GM12878 (cell line): ENCODE data around the gene SYNGR2. TPM values are rescaled to one million over a fixed set of nuclear protein-coding genes. Genes with fewer than 3 reads are reported as not detected.

Source experiments
- BHLHE40 ChIP-seq, 2 experiments: fragments of 450-650 bp in 1 of 2; IDR thresholded peaks; 2 replicates each; pipeline ENCODE4 v1.6.1; 2011 to 2017; ENCODE audit warnings: low read depth in 2 of 2, borderline replicate concordance in 1 of 2, improper control_type of control experiment in 1 of 2, low read length in 1 of 2, mild to moderate bottlenecking in 1 of 2
- ESRRA ChIP-seq: IDR thresholded peaks from 2 replicates; pipeline ENCODE4 v1.6.1; 2012; ENCODE audit warnings: mild to moderate bottlenecking, low read length, improper control_type of control experiment
- HDAC6 ChIP-seq: fragments of 200-600 bp; sonication (generic); IDR thresholded peaks from one replicate; pipeline ENCODE4 v1.8.0; 2017; ENCODE audit warnings: antibody characterized with exemption; ENCODE audit not compliant: unreplicated experiment
- KAT2A ChIP-seq: conservative IDR thresholded peaks from 2 replicates; pipeline ENCODE4 v1.6.1; 2011; ENCODE audit warnings: low read depth, low read length; ENCODE audit not compliant: control insufficient read depth
- LARP7 ChIP-seq: fragments of 450-650 bp; IDR thresholded peaks from 2 replicates; pipeline ENCODE4 v1.6.1; 2017; ENCODE audit warnings: mild to moderate bottlenecking
- NFIC ChIP-seq: IDR thresholded peaks from 2 replicates; pipeline ENCODE4 v1.6.1; 2012; ENCODE audit warnings: low read depth, mild to moderate bottlenecking, inconsistent platforms, low read length, moderate library complexity
- NR2C2 ChIP-seq: IDR thresholded peaks from 2 replicates; pipeline ENCODE4 v1.6.1; 2011; ENCODE audit warnings: borderline replicate concordance, low read depth; ENCODE audit not compliant: control insufficient read depth, insufficient read length
- PAX5 ChIP-seq: IDR thresholded peaks from 2 replicates; pipeline ENCODE4 v1.6.1; 2011; ENCODE audit warnings: low read depth, low read length, borderline replicate concordance
- TCF7 ChIP-seq: IDR thresholded peaks from 2 replicates; pipeline ENCODE4 v1.6.1; 2014; ENCODE audit warnings: antibody characterized with exemption, borderline replicate concordance
- YY1 ChIP-seq: IDR thresholded peaks from 2 replicates; pipeline ENCODE4 v1.6.1; 2011; ENCODE audit warnings: low read depth, mild to moderate bottlenecking, low read length
- ZNF274 ChIP-seq: IDR thresholded peaks from one replicate; pipeline ENCODE4 v1.8.0; 2011; ENCODE audit not compliant: insufficient read length, insufficient read depth
- polyA plus RNA-seq, 11 experiments: library from polyadenylated mRNA; depleted of rRNA in 4 of 11; unstranded in 6 of 11; stranded (reverse) in 5 of 11; fragments of >200 nt; fragmentation: Nextera tagmentation in 4 of 11; fragmentation: Illumina TruSeq in 1 of 11; extraction: Ambion mirVana in 4 of 11; extraction: Trizol in 1 of 11; gene quantifications; 1 replicate in 1 of 11; 2 replicates in 10 of 11; pipeline versions ENCODE4 v1.2.1 to v1.2.3, GENCODE V29; 2011 to 2016; ENCODE audit warnings: inconsistent platforms in 2 of 11, missing spikeins in 2 of 11, low read depth in 1 of 11
- total RNA-seq, 4 experiments: library from RNA; depleted of rRNA in 3 of 4; stranded (reverse); fragments of >200 nt in 3 of 4; fragmentation: Illumina TruSeq in 1 of 4; extraction: Trizol in 1 of 4; gene quantifications; 2 replicates each; pipeline versions ENCODE4 v1.2.1 to v1.2.3, GENCODE V29; 2013 to 2021
- TF ChIP-seq, protein P1 (sequence below): IDR thresholded peaks from 2 replicates; pipeline ENCODE4 v1.6.1; 2012; ENCODE audit warnings: improper control_type of control experiment, low read depth, low read length; ENCODE audit not compliant: insufficient replicate concordance
- TF ChIP-seq, protein P2 (sequence below): fragments of 450-650 bp; conservative IDR thresholded peaks from 2 replicates; pipeline ENCODE4 v1.6.1; 2017; ENCODE audit warnings: mild to moderate bottlenecking, moderate library complexity
- TF ChIP-seq, protein P3 (sequence below): fragments of 450-650 bp; formaldehyde crosslinking; IDR thresholded peaks from 2 replicates; pipeline ENCODE4 v1.4.0; 2022; ENCODE audit warnings: mild to moderate bottlenecking, moderate library complexity
- TF ChIP-seq, protein P4 (sequence below): fragments of 450-650 bp; formaldehyde crosslinking; IDR thresholded peaks from 2 replicates; pipeline ENCODE4 v1.4.0; 2020; ENCODE audit warnings: mild to moderate bottlenecking, moderate library complexity

SYNGR2 gene
- total and polyA plus RNA-seq, 10 of the 15 experiments (the other 5 are each of a cell fraction or from before 2014, with no cell fraction given), result 4.4 to 529 (median 261) TPM

DNA sequence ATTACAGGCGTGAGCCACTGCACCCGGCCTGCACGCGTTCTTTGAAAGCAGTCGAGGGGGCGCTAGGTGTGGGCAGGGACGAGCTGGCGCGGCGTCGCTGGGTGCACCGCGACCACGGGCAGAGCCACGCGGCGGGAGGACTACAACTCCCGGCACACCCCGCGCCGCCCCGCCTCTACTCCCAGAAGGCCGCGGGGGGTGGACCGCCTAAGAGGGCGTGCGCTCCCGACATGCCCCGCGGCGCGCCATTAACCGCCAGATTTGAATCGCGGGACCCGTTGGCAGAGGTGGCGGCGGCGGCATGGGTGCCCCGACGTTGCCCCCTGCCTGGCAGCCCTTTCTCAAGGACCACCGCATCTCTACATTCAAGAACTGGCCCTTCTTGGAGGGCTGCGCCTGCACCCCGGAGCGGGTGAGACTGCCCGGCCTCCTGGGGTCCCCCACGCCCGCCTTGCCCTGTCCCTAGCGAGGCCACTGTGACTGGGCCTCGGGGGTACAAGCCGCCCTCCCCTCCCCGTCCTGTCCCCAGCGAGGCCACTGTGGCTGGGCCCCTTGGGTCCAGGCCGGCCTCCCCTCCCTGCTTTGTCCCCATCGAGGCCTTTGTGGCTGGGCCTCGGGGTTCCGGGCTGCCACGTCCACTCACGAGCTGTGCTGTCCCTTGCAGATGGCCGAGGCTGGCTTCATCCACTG, 45.8 kb downstream of the SYNGR2 start, which contains the start of gene BIRC5 (continued):
- TF ChIP-seq, protein P1, sequence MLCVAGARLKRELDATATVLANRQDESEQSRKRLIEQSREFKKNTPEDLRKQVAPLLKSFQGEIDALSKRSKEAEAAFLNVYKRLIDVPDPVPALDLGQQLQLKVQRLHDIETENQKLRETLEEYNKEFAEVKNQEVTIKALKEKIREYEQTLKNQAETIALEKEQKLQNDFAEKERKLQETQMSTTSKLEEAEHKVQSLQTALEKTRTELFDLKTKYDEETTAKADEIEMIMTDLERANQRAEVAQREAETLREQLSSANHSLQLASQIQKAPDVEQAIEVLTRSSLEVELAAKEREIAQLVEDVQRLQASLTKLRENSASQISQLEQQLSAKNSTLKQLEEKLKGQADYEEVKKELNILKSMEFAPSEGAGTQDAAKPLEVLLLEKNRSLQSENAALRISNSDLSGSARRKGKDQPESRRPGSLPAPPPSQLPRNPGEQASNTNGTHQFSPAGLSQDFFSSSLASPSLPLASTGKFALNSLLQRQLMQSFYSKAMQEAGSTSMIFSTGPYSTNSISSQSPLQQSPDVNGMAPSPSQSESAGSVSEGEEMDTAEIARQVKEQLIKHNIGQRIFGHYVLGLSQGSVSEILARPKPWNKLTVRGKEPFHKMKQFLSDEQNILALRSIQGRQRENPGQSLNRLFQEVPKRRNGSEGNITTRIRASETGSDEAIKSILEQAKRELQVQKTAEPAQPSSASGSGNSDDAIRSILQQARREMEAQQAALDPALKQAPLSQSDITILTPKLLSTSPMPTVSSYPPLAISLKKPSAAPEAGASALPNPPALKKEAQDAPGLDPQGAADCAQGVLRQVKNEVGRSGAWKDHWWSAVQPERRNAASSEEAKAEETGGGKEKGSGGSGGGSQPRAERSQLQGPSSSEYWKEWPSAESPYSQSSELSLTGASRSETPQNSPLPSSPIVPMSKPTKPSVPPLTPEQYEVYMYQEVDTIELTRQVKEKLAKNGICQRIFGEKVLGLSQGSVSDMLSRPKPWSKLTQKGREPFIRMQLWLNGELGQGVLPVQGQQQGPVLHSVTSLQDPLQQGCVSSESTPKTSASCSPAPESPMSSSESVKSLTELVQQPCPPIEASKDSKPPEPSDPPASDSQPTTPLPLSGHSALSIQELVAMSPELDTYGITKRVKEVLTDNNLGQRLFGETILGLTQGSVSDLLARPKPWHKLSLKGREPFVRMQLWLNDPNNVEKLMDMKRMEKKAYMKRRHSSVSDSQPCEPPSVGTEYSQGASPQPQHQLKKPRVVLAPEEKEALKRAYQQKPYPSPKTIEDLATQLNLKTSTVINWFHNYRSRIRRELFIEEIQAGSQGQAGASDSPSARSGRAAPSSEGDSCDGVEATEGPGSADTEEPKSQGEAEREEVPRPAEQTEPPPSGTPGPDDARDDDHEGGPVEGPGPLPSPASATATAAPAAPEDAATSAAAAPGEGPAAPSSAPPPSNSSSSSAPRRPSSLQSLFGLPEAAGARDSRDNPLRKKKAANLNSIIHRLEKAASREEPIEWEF, result no peak
- no peak for TF ChIP-seq HDAC6
- TF ChIP-seq, protein P2, sequence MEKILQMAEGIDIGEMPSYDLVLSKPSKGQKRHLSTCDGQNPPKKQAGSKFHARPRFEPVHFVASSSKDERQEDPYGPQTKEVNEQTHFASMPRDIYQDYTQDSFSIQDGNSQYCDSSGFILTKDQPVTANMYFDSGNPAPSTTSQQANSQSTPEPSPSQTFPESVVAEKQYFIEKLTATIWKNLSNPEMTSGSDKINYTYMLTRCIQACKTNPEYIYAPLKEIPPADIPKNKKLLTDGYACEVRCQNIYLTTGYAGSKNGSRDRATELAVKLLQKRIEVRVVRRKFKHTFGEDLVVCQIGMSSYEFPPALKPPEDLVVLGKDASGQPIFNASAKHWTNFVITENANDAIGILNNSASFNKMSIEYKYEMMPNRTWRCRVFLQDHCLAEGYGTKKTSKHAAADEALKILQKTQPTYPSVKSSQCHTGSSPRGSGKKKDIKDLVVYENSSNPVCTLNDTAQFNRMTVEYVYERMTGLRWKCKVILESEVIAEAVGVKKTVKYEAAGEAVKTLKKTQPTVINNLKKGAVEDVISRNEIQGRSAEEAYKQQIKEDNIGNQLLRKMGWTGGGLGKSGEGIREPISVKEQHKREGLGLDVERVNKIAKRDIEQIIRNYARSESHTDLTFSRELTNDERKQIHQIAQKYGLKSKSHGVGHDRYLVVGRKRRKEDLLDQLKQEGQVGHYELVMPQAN, result peak; percentile 100
- no peak for TF ChIP-seq ZNF274
- TF ChIP-seq NFIC, result no peak
- TF ChIP-seq, protein P3, sequence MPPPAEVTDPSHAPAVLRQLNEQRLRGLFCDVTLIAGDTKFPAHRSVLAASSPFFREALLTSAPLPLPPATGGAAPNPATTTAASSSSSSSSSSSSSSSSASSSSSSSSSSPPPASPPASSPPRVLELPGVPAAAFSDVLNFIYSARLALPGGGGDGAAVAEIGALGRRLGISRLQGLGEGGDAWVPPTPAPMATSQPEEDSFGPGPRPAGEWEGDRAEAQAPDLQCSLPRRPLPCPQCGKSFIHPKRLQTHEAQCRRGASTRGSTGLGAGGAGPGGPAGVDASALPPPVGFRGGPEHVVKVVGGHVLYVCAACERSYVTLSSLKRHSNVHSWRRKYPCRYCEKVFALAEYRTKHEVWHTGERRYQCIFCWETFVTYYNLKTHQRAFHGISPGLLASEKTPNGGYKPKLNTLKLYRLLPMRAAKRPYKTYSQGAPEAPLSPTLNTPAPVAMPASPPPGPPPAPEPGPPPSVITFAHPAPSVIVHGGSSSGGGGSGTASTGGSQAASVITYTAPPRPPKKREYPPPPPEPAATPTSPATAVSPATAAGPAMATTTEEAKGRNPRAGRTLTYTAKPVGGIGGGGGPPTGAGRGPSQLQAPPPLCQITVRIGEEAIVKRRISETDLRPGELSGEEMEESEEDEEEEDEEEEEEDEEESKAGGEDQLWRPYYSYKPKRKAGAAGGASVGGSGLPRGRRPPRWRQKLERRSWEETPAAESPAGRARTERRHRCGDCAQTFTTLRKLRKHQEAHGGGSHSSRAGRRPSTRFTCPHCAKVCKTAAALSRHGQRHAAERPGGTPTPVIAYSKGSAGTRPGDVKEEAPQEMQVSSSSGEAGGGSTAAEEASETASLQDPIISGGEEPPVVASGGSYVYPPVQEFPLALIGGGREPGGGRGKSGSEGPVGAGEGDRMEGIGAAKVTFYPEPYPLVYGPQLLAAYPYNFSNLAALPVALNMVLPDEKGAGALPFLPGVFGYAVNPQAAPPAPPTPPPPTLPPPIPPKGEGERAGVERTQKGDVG (CRISPR knock-in tag), result no peak
- TF ChIP-seq KAT2A, result no peak
- TF ChIP-seq NR2C2, result no peak
- TF ChIP-seq YY1, result peak; percentile 94
- TF ChIP-seq TCF7, result no peak
- peak; percentile 38 to 81; a peak in 3 of 4 replicates for TF ChIP-seq BHLHE40 (IDR thresholded peaks at IDR 0.05; ENCODE audit: borderline replicate concordance in 1 of 2, low read depth in 2 of 2, low read length in 1 of 2)
- TF ChIP-seq PAX5, result no peak
- TF ChIP-seq, protein P4, sequence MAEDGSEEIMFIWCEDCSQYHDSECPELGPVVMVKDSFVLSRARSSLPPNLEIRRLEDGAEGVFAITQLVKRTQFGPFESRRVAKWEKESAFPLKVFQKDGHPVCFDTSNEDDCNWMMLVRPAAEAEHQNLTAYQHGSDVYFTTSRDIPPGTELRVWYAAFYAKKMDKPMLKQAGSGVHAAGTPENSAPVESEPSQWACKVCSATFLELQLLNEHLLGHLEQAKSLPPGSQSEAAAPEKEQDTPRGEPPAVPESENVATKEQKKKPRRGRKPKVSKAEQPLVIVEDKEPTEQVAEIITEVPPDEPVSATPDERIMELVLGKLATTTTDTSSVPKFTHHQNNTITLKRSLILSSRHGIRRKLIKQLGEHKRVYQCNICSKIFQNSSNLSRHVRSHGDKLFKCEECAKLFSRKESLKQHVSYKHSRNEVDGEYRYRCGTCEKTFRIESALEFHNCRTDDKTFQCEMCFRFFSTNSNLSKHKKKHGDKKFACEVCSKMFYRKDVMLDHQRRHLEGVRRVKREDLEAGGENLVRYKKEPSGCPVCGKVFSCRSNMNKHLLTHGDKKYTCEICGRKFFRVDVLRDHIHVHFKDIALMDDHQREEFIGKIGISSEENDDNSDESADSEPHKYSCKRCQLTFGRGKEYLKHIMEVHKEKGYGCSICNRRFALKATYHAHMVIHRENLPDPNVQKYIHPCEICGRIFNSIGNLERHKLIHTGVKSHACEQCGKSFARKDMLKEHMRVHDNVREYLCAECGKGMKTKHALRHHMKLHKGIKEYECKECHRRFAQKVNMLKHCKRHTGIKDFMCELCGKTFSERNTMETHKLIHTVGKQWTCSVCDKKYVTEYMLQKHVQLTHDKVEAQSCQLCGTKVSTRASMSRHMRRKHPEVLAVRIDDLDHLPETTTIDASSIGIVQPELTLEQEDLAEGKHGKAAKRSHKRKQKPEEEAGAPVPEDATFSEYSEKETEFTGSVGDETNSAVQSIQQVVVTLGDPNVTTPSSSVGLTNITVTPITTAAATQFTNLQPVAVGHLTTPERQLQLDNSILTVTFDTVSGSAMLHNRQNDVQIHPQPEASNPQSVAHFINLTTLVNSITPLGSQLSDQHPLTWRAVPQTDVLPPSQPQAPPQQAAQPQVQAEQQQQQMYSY (CRISPR knock-in tag), result no peak
- TF ChIP-seq LARP7, result peak; percentile 84
- TF ChIP-seq ESRRA, result no peak
